GM19438 (cell line): ENCODE results near the gene PTTG1.

ENCODE experiments used
- ATAC-seq: cut with Tn5 transposase; IDR thresholded peaks from one replicate; pipeline ENCODE4 v1.9.1; 2021; ENCODE audit warnings: low read depth; ENCODE audit not compliant: unreplicated experiment

The PTTG1 gene

DNA sequence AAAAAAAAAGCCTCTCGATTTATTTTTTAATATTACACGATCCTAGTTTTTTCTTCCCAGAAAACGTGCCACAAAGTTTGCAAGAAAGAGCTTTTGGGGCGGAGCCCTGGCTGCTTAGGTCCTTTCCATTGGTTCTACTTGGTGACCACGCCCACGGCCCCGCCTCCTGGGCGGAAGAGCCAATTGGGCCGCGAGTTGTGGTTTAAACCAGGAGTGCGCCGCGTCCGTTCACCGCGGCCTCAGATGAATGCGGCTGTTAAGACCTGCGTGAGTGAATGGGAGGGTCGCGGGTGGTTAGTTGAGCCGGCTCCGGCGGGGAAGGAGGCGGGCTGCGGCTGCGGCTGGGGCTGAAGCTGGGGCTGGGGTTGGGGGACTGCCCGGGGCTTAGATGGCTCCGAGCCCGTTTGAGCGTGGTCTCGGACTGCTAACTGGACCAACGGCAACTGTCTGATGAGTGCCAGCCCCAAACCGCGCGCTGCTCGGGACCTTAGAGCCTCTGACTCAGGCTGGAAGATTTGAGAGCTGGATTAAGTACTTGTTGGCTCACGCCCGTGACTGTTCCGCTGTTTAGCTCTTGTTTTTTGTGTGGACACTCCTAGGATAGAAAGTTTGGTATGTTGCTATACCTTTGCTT is at the start of gene PTTG1:
Gene PTTG1 (plus strand): TSS at position 231 of the 634 bp plus-strand sequence. CDS start 458 bp downstream, outside the sequence.
- ATAC-seq, result peak; percentile 69

DNA sequence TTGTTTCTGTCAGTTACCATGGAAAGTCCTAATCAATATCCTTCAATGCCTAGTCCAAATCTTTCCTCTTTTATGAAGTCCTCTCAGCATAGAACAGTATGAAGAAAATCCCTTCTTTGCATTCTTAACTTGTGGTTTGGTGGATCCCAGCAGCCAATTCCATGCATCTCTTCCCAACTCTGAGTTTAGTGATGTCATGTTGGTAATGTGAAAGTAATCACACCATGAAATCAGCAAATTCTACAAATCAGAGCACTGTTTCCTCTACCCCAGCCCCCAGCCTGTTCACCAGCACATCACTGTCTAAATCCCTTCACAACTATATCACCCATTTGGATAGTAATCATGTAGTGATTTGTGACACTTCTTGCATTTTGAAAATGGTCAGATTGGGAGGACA is 46.5 kb upstream of the PTTG1 start:
- ATAC-seq, result no peak

DNA sequence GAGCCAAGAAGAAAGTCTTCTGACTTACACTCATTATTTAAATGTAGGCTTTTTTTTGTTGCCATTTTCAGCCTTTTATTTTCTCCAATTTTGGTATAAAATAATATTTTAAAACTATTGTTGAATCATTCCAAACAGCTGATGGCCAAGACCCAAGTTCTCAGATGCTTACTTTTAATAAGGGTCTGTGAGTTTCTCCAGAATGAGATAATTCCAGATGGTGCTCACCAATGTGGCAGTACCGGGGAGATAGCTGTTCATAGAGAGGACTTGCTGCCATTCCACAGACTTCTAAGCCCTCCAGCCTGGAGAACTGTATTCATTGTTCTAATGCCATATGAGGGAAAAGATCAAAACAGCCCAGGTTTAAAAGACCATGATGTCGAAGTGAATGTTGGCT is 46.0 kb upstream of the PTTG1 start:
- ATAC-seq, result no peak

DNA sequence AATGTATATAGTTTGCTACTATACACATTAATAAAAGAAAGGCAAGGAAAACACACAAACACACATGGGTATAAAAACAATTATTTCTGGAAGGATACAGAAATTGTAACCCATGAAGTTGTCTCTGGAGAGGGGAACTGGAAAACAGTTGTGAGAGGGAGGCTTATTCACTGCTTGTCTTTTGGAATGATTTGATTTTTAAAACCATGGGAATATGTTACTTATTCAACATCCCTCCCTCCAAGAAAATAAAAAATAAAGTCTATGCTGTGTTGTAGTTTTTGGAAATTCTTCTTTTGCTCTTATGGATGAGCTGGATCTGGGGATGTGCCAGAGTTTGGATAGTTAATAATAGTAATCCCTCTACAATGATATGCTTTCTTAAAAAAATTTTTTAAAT is 45.2 kb upstream of the PTTG1 start:
- ATAC-seq, result no peak

DNA sequence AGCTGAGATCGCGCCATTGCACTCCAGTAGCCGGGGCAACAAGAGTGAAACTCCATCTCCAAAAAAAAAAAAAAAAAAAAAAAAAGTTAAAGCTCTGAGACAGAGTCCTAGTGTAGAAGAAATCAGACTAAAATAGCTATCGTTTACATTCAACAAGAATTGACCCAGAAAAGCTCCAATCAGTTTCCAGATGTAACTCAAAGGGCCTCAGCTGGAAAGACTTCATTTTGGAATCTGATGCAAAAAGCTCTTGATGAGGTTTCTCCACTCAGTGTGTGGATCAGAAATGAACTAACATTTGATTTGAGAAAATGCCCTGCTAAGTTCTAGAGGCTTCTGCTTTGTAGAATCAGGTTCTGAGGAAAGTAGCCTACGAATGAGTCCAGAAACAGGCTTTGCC is 44.0 kb upstream of the PTTG1 start:
- no peak for ATAC-seq

DNA sequence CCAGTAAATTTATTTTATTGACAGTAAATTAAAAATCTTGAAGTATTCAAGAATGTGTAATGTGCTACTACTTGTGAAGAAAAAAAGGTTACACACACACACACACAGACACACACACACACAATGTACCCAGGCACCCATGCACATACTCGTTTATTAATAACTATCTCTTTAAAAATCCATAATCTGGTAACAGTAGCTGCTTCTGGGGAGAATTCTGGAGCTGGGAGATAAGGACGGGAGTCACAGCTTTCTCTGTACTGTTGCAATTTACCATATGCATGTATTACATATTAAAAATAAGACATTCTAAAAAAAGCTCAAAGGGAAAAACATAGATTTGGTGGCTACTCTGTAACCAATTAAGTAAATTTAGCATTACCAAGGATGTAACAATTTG is 43.3 kb upstream of the PTTG1 start:
- ATAC-seq, result no peak

DNA sequence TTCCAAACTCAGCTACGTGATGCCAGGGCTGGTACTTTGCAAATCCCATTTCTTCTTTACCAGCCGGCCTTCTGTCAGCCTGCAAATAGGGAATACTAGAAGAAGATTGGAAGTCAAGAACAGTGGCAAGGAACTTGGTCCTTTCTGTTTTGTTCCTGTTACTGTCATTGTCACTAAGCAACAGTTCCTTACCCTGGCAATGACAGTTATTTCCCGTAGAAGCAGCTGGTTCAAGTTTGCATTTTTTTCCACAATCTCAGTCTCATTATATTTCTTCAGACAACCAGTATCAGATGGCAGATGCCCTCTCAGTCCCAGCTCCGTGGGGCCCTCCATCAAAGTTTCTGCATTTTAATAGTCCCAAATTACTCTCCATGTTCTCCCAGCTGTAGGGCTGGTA is 42.1 kb upstream of the PTTG1 start:
- no peak for ATAC-seq

DNA sequence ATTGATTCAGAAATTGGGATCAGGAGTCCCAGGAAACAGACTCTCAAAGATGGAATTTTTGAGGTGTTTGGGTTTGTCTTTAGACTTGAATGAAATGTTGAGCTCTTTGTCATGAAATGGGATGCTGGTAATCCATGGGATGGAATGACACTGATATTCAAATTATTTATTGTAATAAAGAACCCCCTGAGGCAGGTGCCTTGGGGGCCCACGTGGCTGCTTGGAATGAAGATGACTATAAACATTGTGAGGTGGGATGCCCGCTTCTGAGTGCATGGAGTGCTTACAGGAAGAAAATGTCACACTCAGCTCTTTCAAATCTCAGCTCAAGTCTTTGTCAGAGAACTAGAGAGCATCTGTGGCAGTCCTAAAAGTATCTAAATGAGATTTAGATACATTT is 41.6 kb upstream of the PTTG1 start:
- no peak for ATAC-seq

DNA sequence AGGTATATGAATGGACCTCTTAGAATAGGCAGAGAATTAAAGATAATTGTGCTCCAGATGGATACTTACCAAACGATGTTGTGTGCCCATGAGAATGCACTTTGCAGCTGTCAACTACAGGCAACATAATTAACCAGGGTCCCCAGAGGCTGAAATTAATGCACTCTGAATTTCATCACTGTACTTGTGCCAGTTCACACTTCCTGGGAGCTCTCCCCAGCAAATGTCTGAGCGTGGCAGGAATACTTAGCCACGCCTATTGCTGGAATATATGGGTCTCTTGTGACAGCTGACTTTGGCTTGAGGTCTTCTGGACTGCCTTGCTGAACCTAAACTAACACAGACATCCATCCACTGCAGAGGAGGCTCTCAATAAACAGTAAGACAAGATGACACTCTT is 39.3 kb upstream of the PTTG1 start:
- no peak for ATAC-seq

DNA sequence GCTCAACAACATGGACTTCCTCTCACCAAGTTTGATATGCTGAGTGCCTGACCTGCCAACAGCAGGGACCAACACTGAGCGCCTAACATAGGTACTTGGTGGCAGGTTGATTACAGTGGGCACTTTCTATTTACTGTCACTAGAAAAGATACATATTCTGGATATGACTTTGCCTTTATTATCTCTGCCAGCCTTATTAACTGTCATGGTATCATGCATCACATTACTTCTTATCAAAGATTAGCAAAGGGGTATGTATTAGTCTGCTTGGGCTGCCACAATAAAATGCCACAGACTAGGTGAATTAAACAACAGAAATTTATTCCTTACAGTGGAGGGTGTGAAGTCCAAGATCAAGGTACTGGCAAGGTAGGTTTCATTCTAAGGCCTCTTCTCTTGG is 37.0 kb upstream of the PTTG1 start:
- ATAC-seq, result no peak

DNA sequence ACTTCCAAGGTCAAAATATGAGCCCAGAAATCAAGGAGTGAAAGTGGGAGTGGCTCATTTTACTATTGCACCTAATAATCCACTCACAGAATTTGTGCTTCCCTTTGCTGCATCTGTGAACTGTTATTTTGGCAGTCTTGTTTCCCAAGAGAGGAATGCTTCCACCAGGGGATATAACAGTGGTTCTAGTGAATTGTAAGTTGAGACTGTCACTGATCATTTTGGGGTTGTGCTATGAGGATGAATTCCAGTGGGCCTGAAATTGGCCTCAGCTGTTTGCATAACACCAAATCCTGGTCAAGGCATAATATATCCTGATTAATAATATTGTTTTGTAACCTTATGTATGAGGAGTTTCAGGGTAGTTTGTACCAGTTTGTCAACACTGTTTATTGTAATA is 36.2 kb upstream of the PTTG1 start:
- ATAC-seq, result no peak

DNA sequence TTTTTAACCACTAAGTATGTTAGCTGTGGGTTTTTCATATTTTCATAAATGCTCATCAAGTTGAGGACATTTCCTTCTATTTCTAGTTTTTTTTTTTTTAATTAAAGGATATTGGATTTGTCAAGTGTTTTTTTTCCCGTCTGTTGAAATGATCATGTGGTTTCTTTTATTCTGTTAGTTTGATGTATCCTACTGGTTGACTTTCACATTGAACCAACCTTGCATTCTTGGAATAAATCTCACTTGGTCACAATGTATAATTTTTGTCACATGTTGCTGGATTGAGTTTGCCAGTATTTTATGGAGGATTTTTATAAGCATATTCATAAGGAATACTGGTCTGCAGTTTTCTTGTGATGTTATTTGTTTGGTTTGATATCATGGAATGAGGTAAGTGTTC is 34.2 kb upstream of the PTTG1 start:
- no peak for ATAC-seq

DNA sequence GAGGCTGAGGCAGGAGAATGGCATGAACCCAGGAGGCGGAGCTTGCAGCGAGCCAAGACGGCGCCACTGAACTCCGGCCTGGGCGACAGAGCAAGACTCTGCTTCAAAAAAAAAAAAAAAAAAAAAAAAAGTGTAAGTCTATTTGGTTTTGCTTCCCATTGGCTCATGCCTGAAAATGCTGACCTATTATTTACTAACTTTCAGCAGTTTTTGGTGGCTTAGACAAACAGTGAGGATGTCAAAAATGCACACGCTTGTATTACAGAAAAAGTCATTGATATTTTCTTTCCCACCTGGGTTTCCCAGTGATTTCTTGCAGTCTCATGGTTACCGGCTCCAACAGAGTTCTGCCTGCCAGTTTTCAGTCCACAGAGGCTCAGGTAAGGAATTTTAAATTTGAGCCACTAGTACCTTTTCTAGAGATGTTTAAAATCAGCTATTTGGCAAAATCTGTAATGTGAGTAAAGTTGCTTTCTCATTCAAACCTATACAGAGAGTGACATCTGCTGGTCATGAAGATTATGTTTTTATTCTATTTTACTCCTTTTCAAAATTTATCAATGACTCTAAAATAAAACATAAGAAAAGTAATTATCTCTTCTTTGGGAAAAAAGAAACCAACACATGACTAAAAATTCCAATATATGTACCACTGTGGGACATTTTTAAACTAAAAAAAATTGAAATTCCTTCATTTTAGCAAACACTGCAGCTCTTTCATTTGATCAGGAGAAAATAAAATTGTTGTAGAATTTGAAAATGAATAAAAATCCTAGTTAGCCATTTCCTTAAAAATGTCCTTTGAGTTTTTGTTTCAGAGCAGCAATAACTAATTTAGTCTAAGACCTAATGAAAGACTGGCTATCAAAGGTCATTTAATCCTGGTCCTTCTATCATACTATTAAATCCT is 30.6 kb upstream of the PTTG1 start:
- no peak for ATAC-seq

DNA sequence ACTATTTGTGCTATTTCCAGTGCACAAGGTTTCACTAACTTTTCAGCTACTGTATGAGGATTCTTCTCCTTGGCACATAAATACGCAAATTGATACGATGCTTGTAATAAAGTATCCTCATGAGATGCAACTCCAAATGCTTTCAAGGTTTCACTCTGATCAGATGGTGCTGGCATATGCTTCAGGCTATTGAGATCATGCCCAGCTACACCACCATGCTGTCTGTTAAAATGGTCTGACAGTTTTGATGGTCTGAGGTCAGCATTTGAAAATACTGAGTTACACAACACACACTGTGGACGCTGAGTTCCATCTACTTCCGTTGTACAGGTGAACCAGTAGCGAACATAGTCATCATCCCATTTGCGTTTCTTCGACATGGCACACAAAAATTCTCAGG is 26.5 kb upstream of the PTTG1 start:
- ATAC-seq, result no peak

DNA sequence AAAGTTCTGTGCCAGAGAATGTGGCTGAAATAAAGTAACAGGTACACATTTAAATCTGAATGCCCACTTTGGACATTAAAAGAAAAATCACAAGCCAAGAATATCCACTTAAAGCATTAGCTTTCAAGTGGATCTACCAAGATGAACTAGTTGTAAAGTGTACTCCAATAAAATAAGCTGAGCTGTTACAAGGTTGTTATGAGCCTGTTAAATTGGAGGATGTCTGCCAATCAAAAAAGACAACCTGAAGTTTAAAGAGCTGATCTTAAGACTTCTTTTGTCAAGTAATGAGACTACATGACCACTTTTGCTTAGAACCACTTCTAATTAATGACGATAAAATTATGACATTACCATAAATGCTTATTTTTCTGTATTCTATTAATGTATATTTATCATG is 24.2 kb upstream of the PTTG1 start:
- ATAC-seq, result no peak

DNA sequence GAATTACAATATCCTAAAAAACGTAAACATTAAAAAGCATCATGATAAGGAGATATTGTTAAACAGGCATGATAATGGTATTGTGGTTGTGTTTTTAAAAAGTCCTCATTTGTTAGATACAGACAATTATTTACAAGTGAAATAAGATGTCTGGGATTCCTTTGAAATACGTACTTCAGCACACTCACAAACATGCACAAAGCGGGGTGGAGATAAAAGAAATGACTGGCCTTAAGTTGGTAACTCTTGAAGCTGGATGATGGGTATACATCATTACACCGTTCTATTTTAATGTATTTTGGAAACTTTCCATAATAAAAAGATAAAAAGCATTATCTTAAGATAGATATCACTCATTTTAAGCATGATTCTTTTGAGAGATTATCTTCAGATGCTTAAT is 22.8 kb upstream of the PTTG1 start:
- ATAC-seq, result no peak

DNA sequence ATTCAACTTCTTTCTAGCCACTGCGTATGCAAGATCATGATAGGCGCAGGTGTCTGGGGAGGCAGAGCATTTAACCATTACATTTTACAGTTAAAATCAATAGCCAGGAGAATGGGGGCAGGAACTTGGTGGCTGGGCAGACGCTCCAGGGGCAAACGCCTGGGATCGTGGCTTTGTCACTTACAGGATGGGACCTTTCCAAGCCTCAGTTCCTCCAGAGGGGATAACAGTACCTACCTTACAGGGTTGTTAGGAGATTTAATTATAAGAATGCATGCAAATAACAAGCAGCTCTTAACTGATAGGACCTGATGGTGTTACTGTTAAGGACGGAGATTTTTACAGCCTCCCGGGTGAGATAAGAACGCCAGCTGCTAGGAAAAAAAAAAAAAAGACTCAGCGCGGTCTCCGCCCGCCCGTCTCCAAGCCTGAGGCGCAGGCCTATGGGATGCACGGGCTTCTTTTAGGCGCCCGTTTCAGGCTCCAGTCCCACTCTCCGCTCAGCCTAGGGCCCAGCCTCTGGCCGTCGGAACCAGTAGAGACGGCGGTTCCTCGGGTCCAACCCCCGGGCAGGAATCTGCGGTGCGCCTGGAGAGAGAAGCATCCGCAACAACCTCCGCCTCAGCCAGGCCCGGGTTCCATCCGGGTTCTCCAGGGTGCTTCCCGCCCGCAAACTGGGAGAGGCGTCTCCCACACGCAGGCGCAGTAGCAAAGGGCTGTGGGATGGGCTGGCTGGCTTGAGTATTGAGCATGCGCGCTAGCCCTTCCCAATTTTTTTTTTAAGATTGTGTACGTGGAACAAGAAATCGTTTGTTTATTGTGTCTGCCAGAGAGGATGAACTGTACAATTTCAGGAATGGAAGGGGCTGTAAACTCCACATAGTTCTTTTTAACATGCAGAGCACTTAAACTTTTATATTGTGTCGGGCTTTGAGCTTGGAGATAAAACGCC is 22.0 kb upstream of the PTTG1 start, which contains the start of gene FAM200C:
Gene FAM200C (minus strand): TSS at position 653 of the 952 bp plus-strand sequence. CDS start 4,564 bp downstream, outside the sequence.
- peak; percentile 89 for ATAC-seq

DNA sequence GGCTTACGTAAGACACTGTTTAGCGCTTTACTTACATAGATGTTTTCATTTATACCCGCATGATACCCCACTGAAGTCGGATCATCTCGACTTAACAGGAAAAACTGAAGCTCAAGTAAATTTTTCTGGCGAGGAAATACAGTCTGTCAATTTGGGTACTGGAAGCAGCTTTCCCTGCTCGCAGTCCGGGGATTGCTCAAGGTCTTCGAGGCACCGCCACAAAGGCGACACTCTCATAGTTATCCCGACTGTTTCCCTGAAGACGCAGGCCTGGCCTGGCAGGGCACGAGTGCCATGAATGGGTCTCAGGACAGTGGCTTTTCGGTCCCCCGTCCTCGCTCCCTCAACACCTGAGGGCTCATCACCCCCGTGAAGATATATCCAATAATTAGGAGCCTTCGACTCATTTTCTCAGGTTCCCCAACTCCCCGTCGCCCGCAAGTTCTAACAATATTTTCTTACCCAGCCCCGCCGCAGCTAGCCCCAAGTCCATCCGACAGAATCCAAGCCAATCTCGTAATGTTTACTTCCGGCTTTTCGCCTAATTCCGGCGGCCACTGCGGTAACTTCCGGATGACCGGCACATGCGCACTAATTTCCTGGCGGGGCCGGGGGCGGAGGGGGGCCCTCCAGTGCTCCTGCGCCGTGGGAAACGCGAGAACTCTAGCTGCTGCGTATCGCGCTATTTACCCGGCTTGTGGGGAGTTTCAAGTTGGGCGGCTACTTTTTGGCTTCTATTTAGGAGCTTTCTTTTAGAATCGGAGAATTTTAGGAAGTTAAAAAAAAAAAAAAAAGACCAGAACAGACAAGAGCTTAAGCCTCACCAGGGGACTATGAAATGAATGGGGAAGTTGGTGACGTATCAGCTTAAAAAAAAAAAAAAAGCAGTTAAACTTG is 2.8 kb upstream of the PTTG1 start, which contains the start of gene SLU7:
Gene SLU7 (minus strand): TSS at position 521 of the 897 bp plus-strand sequence. CDS start 3,787 bp downstream, outside the sequence.
- ATAC-seq, result peak; percentile 59

DNA sequence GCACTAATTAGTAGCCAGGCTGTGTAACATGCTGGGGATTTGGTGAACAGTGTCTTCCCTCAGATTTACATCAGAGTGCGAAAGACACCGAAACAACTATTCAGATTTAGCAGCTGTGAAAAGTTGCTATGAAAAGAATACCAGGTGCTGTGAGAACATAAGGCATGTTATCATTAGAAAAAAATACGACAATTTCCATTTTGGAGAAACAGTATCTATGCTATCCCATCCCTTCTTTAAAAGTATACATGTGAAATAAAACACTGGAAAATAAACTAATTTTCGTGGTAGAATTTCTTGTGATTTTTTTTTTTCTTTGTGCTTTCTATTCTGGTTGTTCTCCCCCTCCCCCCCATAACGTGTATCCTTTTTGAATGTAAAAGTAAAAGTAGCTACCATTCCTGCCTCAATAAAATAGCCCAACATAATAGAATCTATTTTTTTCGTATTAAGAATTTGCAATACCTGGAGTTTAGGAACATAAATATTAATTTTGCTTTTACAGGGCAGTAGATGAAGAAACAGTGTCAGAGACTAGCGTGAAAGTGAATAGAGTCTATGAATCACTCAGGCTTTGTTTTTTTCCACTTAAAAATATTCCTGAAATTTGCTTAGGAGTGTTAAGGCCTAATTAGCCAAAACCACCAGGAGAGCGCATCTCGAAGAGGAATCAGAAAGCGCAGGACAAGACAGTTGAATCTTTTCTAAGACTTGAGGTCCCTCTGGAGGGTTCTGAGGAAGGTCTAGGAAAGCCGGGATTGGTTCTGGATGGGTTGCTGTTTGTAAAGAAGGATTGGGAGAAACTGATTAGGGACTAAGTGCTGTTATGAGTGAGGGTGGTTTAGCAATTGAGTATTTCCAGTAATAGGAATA is 2.0 kb upstream of the PTTG1 start:
- peak; percentile 30 for ATAC-seq
